GM12878 (cell line): Measurements from ENCODE around the gene SEMA5B. TPM values are rescaled to one million over a fixed set of nuclear protein-coding genes. Genes with fewer than 3 reads are reported as not detected.

Experiments used
- ATAC-seq: fragments of 200-7000 bp; cut with Tn5 transposase; 3 replicates; pipeline ENCODE4 v1.9.1; 2020; ENCODE audit warnings: mild to moderate bottlenecking, moderate library complexity
- BruUV-seq: library from RNA; stranded (reverse); fragments of 400-500 nt; replicated peaks from 2 replicates; lab custom pipeline; 2021; lab: Mats Ljungman, UMichigan
- CTCF ChIA-PET: fragments of 300-600 bp; sonication (Branson Sonifier 250); formaldehyde crosslinking; extraction: SDS; loops from one replicate; lab custom pipeline; 2021; ENCODE audit warnings: inconsistent platforms; lab: Yijun Ruan, JAX
- POLR2A ChIA-PET: fragments of 350-600 bp; formaldehyde crosslinking; extraction: SDS; loops from one replicate; lab custom pipeline; 2021; ENCODE audit warnings: inconsistent platforms; lab: Charles Lee
- RAD21 ChIA-PET: fragments of 300-600 bp; sonication (Branson Sonifier 250); formaldehyde crosslinking; loops from one replicate; lab custom pipeline; 2023; ENCODE audit warnings: antibody characterized with exemption; ENCODE audit not compliant: unreplicated experiment; lab: Charles Lee
- SMC1A ChIA-PET: fragments of 300-600 bp; sonication (Branson Sonifier 250); formaldehyde crosslinking; loops from one replicate; lab custom pipeline; 2023; ENCODE audit not compliant: unreplicated experiment, uncharacterized antibody; lab: Charles Lee
- DNase-seq: peaks from one replicate; pipeline ENCODE4 v3.0.0-alpha.2; 2011; ENCODE audit warnings: low read depth, low spot score
- FAIRE-seq: peaks from 3 replicates; lab custom pipeline; 2011; peaks lifted over from hg19 to GRCh38; lab: Jason Lieb, UNC
- H2AFZ ChIP-seq: 2 replicates; pipeline ENCODE4 v1.6.0; 2011; ENCODE audit warnings: low read depth, low read length, control low read depth; ENCODE audit not compliant: control insufficient read depth
- H3K27ac ChIP-seq: 2 replicates; pipeline ENCODE4 v1.5.1; 2011; ENCODE audit warnings: control low read depth; ENCODE audit not compliant: control insufficient read depth, insufficient read depth
- H3K27me3 ChIP-seq, 2 experiments: replicated peaks in 1 of 2; 2 replicates each; pipeline versions ENCODE4 v1.6.0 to v1.6.1; 2011; ENCODE audit warnings: low read length in 1 of 2; ENCODE audit not compliant: control insufficient read depth in 2 of 2, insufficient read depth in 2 of 2
- H3K36me3 ChIP-seq, 2 experiments: 2 replicates each; pipeline ENCODE4 v1.5.1; 2011; ENCODE audit warnings: low read length in 1 of 2; ENCODE audit not compliant: control insufficient read depth in 2 of 2, insufficient read depth in 2 of 2
- H3K4me1 ChIP-seq: 2 replicates; pipeline ENCODE4 v1.6.1; 2011; ENCODE audit warnings: mild to moderate bottlenecking, low read length, moderate library complexity, mixed read lengths; ENCODE audit not compliant: control insufficient read depth, insufficient read depth
- H3K4me2 ChIP-seq: 2 replicates; pipeline ENCODE4 v1.6.0; 2011; ENCODE audit warnings: control low read depth; ENCODE audit not compliant: control insufficient read depth, insufficient read depth
- H3K4me3 ChIP-seq: fragments of 200-600 bp; sonication (generic); 2 replicates; pipeline ENCODE4 v1.5.1; 2016
- H3K79me2 ChIP-seq: 2 replicates; pipeline ENCODE4 v1.6.0; 2011; ENCODE audit warnings: low read length; ENCODE audit not compliant: control insufficient read depth, insufficient read depth
- H3K9ac ChIP-seq: 2 replicates; pipeline ENCODE4 v1.8.0; 2011; ENCODE audit warnings: low read length, control low read depth, mixed read lengths; ENCODE audit not compliant: control insufficient read depth, insufficient read depth
- H3K9me3 ChIP-seq: replicated peaks from 3 replicates; pipeline ENCODE4 v1.5.1; 2011; ENCODE audit warnings: mild to moderate bottlenecking, low read length; ENCODE audit not compliant: control insufficient read depth, insufficient read depth
- H4K20me1 ChIP-seq: 2 replicates; pipeline ENCODE4 v1.6.0; 2011; ENCODE audit not compliant: control insufficient read depth, insufficient read depth
- BCLAF1 ChIP-seq: fragments of 450-650 bp; IDR thresholded peaks from 2 replicates; pipeline ENCODE4 v1.6.1; 2017; ENCODE audit warnings: antibody characterized with exemption, mild to moderate bottlenecking, moderate library complexity
- E2F4 ChIP-seq: IDR thresholded peaks from 2 replicates; pipeline ENCODE4 v1.6.1; 2012; ENCODE audit warnings: low read depth, low read length, improper control_type of control experiment
- EED ChIP-seq: sonication (generic); IDR thresholded peaks from 2 replicates; pipeline ENCODE4 v1.6.1; 2016; ENCODE audit warnings: antibody characterized with exemption, low read depth
- GATAD2B ChIP-seq: fragments of 450-650 bp; conservative IDR thresholded peaks from 2 replicates; pipeline ENCODE4 v1.6.1; 2017; ENCODE audit warnings: low read depth, mild to moderate bottlenecking, moderate library complexity
- HDGF ChIP-seq: fragments of 450-650 bp; IDR thresholded peaks from 2 replicates; pipeline ENCODE4 v1.6.1; 2016; ENCODE audit warnings: antibody characterized with exemption
- IRF4 ChIP-seq: IDR thresholded peaks from 2 replicates; pipeline ENCODE4 v1.6.1; 2011; ENCODE audit warnings: low read depth, low read length
- MEF2A ChIP-seq: IDR thresholded peaks from 2 replicates; pipeline ENCODE4 v1.6.1; 2011; ENCODE audit warnings: low read depth, mild to moderate bottlenecking, low read length, moderate library complexity; ENCODE audit not compliant: insufficient read depth
- MTA2 ChIP-seq: fragments of 450-650 bp; IDR thresholded peaks from 2 replicates; pipeline ENCODE4 v1.6.1; 2016; ENCODE audit warnings: low read depth, mild to moderate bottlenecking, moderate library complexity
- MXI1 ChIP-seq: fragments of 150-350 bp; IDR thresholded peaks from 2 replicates; pipeline ENCODE4 v1.6.1; 2011; ENCODE audit warnings: low read depth, mild to moderate bottlenecking, inconsistent platforms, low read length, improper control_type of control experiment
- NFIC ChIP-seq: IDR thresholded peaks from 2 replicates; pipeline ENCODE4 v1.6.1; 2012; ENCODE audit warnings: low read depth, mild to moderate bottlenecking, inconsistent platforms, low read length, moderate library complexity
- NR2F1 ChIP-seq: fragments of 450-650 bp; conservative IDR thresholded peaks from 2 replicates; pipeline ENCODE4 v1.6.1; 2017; ENCODE audit warnings: mild to moderate bottlenecking
- POLR2AphosphoS2 ChIP-seq: IDR thresholded peaks from 2 replicates; pipeline ENCODE4 v1.6.1; 2011; ENCODE audit warnings: low read depth, mild to moderate bottlenecking, low read length, improper control_type of control experiment, moderate library complexity
- RBBP5 ChIP-seq: fragments of 200-600 bp; sonication (generic); conservative IDR thresholded peaks from 2 replicates; pipeline ENCODE4 v1.6.1; 2016
- RCOR1 ChIP-seq: conservative IDR thresholded peaks from 2 replicates; pipeline ENCODE4 v1.6.1; 2012; ENCODE audit warnings: low read depth, low read length, improper control_type of control experiment
- SPI1 ChIP-seq: IDR thresholded peaks from 2 replicates; pipeline ENCODE4 v1.6.1; 2011; ENCODE audit warnings: low read depth, mild to moderate bottlenecking, low read length, moderate library complexity, borderline replicate concordance; ENCODE audit not compliant: insufficient read depth
- YBX1 ChIP-seq: fragments of 450-650 bp; IDR thresholded peaks from 2 replicates; pipeline ENCODE4 v1.6.1; 2016; ENCODE audit warnings: antibody characterized with exemption
- ZBTB40 ChIP-seq: fragments of 450-650 bp; IDR thresholded peaks from 2 replicates; pipeline ENCODE4 v1.6.1; 2016; ENCODE audit warnings: mild to moderate bottlenecking, moderate library complexity, borderline replicate concordance
- WGBS: methylation state at CpG from one replicate; pipeline ENCODE4 v1.1.6; 2016; ENCODE audit warnings: low lambda C conversion rate; ENCODE audit not compliant: insufficient replicate concordance, insufficient coverage; ENCODE audit errors: missing lambda C conversion rate; 5-methylcytosine and 5-hydroxymethylcytosine counted together
- in situ Hi-C: fragments of 300-500 bp; cut with MboI; formaldehyde crosslinking; loops from 9 replicates; pipeline ENCODE4 v1.14.3; 2018; ENCODE audit warnings: mixed read lengths
- intact Hi-C: fragments of 100-400 bp; cut with micrococcal nuclease; formaldehyde crosslinking; loops from one replicate; pipeline ENCODE4 v1.14.2; 2022; ENCODE audit not compliant: unreplicated experiment
- polyA plus RNA-seq, 11 experiments: library from polyadenylated mRNA; depleted of rRNA in 4 of 11; unstranded in 6 of 11; stranded (reverse) in 5 of 11; fragments of >200 nt; fragmentation: Nextera tagmentation in 4 of 11; fragmentation: Illumina TruSeq in 1 of 11; extraction: Ambion mirVana in 4 of 11; extraction: Trizol in 1 of 11; gene quantifications; 1 replicate in 1 of 11; 2 replicates in 10 of 11; pipeline versions ENCODE4 v1.2.1 to v1.2.3, GENCODE V29; 2011 to 2016; ENCODE audit warnings: inconsistent platforms in 2 of 11, missing spikeins in 2 of 11, low read depth in 1 of 11
- total RNA-seq, 4 experiments: library from RNA; depleted of rRNA in 3 of 4; stranded (reverse); fragments of >200 nt in 3 of 4; fragmentation: Illumina TruSeq in 1 of 4; extraction: Trizol in 1 of 4; gene quantifications; 2 replicates each; pipeline versions ENCODE4 v1.2.1 to v1.2.3, GENCODE V29; 2013 to 2021

SEMA5B gene
- total and polyA plus RNA-seq, 10 of the 15 experiments (the other 5 are each of a cell fraction or from before 2014, with no cell fraction given): 0.05 TPM; not detected in 9

- TF ChIP-seq NFIC (no peak), EED (no peak)
Observed at GRCh38 chr3:123072152-123072551, 44.6 kb upstream of the SEMA5B start (continued).

- Histone ChIP-seq H3K4me1 (peaks cover 13% of the 10 kb centered on the region), H3K4me2 (no peak overlapping the region), H3K27me3 (no peaks in the 10 kb centered on the region), H3K36me3 (no peaks in the 10 kb centered on the region; a peak in 1 of 4 replicates), H2AFZ (no peak overlapping the region), H3K4me3 (no peak overlapping the region), H3K9ac (no peak overlapping the region), H3K27ac (no peak overlapping the region), H4K20me1 (peaks cover 2% of the 10 kb centered on the region; the same call in 1 of the 2 replicates), H3K9me3 (no peaks in the 10 kb centered on the region), H3K79me2 (peaks cover 50% of the 10 kb centered on the region)
- ATAC-seq: no peak
- FAIRE-seq: no peak
- DNase-seq: no peak
- ChIA-PET POLR2A (no interaction called here), SMC1A (interaction anchor here (0.7 kb wide), 1 partner anchor 22 kb away, joined by 4 read pairs; no protein-coding TSS in a partner anchor), CTCF (no interaction called here), RAD21 (no interaction called here)
- no TSS peak for BruUV-seq
- TF ChIP-seq MXI1 (no peak), E2F4 (no peak), GATAD2B (no peak), RBBP5 (no peak), POLR2AphosphoS2 (no peak), ZBTB40 (no peak), MTA2 (no peak), SPI1 (no peak), NFIC (no peak), BCLAF1 (no peak), NR2F1 (no peak), YBX1 (no peak), RCOR1 (no peak), IRF4 (no peak), MEF2A (no peak), HDGF (no peak)
- intact Hi-C loops: no loop called here
- over 99% methylated on average over 7 of the region's 7 CpGs for WGBS
- in situ Hi-C loops: no loop called here
Observed at GRCh38 chr3:123071581-123071980, 44.0 kb upstream of the SEMA5B start.
